H54 (cell line): ENCODE results near the gene LMF1.

ENCODE experiments used
- DNase-seq: peaks from one replicate; pipeline ENCODE4 v3.0.0; 2011; ENCODE audit warnings: low spot score, mixed read lengths; ENCODE audit not compliant: insufficient read length
- FAIRE-seq: peaks from 3 replicates; lab custom pipeline; 2011; peaks lifted over from hg19 to GRCh38; lab: Jason Lieb, UNC
- POLR2A ChIP-seq: IDR thresholded peaks from 2 replicates; pipeline ENCODE4 v1.6.1; 2011; ENCODE audit warnings: low read depth, mild to moderate bottlenecking, low read length

LMF1 gene

GRCh38 chr16:975291-975690 is 4.5 kb upstream of the LMF1 start:
- TF ChIP-seq POLR2A = no peak
- DNase-seq = no peak
- FAIRE-seq = no peak

- no peak for FAIRE-seq
- no peak for DNase-seq
- no peak for TF ChIP-seq POLR2A
Measured at GRCh38 chr16:974611-975261, 4.0 kb upstream of the LMF1 start.

- FAIRE-seq (no peak), DNase-seq (no peak)
- no peak for TF ChIP-seq POLR2A
Measured at GRCh38 chr16:974001-974601, 3.3 kb upstream of the LMF1 start.

GRCh38 chr16:973366-973765 is 2.6 kb upstream of the LMF1 start:
- no peak for TF ChIP-seq POLR2A
- FAIRE-seq (no peak), DNase-seq (no peak)

GRCh38 chr16:972316-973002 is 1.7 kb upstream of the LMF1 start:
- TF ChIP-seq POLR2A = no peak
- FAIRE-seq = no peak
- no peak for DNase-seq

- FAIRE-seq (no peak), DNase-seq (no peak)
- TF ChIP-seq POLR2A = no peak
Measured at GRCh38 chr16:971981-972315, 1.2 kb upstream of the LMF1 start.

GRCh38 chr16:971582-971905 is 760 bp upstream of the LMF1 start:
- no peak for TF ChIP-seq POLR2A
- DNase-seq (no peak), FAIRE-seq (no peak)

GRCh38 chr16:970386-970765 is 408 bp downstream of the LMF1 start:
- DNase-seq (no peak), FAIRE-seq (no peak)
- no peak for TF ChIP-seq POLR2A

GRCh38 chr16:969508-970385 is 1.0 kb downstream of the LMF1 start:
- no peak for DNase-seq

GRCh38 chr16:968620-969019 is 2.2 kb downstream of the LMF1 start:
- FAIRE-seq (no peak), DNase-seq (no peak)
- TF ChIP-seq POLR2A = no peak

More at GRCh38 chr16:969508-970385, 1.0 kb downstream of the LMF1 start:
- no peak for FAIRE-seq
- no peak for TF ChIP-seq POLR2A

- no peak for FAIRE-seq
Measured at GRCh38 chr16:967546-968295, 3.1 kb downstream of the LMF1 start.

GRCh38 chr16:967077-967541 is 3.7 kb downstream of the LMF1 start:
- TF ChIP-seq POLR2A = no peak
- FAIRE-seq = no peak
- no peak for DNase-seq

More at GRCh38 chr16:967546-968295, 3.1 kb downstream of the LMF1 start:
- no peak for DNase-seq
- no peak for TF ChIP-seq POLR2A

- FAIRE-seq = no peak
- DNase-seq = no peak
- no peak for TF ChIP-seq POLR2A
Measured at GRCh38 chr16:966505-966904, 4.3 kb downstream of the LMF1 start.
